GM18909 (cell line): ENCODE data around the gene TNFSF8.

ENCODE experiments used
- ATAC-seq: cut with Tn5 transposase; IDR thresholded peaks from one replicate; pipeline ENCODE4 v1.9.1; 2021; ENCODE audit warnings: mild to moderate bottlenecking; ENCODE audit not compliant: unreplicated experiment, poor library complexity

TNFSF8 gene, protein sequence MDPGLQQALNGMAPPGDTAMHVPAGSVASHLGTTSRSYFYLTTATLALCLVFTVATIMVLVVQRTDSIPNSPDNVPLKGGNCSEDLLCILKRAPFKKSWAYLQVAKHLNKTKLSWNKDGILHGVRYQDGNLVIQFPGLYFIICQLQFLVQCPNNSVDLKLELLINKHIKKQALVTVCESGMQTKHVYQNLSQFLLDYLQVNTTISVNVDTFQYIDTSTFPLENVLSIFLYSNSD

DNA sequence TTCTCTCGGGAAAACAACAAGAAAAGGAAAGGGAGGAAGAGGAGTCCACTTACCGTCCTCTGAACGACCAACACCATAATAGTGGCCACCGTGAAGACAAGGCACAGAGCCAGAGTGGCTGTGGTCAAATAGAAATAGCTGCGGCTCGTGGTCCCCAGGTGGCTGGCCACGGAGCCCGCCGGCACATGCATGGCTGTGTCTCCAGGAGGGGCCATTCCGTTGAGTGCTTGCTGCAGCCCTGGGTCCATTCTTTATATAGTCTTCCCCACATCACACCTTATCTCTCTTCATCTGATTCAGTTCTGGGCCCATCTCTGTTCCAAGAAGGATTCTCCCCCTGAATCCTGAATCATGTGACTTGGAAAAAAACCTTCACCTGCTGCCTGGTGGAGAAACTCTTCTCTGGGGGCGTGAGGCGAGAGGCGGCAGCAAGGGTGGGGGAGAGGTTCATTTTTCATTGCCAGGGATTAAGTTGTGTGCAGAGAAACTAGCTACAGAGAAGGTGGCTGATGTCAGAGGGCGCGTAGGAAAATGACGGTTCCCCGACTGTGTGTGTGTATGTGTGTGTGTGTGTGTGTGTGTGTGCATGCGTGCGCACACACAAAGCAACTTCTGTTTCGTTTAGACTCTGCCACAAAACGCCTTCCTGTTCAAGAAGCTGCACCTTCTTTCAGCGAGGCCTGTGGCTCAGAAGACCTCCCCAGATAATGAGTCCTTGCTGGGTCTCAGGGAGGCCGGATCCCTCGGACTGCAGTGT, at the start of gene TNFSF8:
TNFSF8 (minus strand) TSS at position 536 of the 757 bp plus-strand sequence; CDS start at position 248, 288 bp downstream.
- ATAC-seq, result no peak

DNA sequence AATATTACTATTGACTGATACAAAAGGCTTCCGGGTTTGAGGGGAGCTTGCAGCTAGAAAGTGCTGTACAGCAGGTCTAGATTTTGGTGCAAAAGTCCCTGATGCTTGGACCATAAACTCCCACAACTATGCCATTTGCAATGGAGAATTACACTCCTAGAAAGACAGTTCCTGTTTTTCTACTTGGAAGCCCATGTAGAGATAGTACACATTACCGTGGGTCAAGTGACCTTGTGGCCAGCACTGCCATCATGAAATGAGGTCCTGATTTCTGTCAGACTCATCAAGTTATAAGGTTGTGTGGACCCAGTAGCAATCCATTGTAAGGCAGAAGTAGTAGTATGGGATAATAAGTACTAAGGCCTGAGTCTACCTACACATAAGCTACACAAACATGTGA, 42.8 kb upstream of the TNFSF8 start:
- no peak for ATAC-seq

DNA sequence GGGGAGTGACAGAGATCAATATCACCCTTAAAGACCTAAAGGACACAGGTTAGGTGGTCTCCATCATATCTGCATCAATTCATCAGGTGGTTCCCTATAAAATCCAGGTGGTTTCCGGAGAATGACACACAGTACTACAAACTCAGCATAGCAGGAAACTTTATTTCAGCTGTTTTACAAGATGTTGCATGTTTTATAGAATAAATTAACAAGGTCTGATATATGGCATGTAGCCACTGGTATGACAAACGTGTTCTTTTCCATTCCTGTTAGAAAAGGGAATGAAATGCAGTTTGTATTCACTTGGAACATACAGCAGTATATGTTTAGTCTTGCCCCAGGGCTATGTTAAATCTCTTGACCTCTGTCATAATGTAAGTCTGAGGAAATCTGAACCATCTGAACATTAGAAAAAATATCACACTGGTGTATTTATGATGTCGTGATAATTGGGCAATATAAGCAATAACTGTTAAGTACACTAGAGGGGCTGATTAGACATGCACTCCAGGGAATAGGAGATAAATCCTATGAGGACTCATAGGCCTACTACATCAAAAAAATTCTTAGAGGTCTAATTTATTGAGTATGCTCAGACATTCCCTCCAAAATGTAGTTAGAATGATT, 42.2 kb upstream of the TNFSF8 start:
- ATAC-seq, result no peak

DNA sequence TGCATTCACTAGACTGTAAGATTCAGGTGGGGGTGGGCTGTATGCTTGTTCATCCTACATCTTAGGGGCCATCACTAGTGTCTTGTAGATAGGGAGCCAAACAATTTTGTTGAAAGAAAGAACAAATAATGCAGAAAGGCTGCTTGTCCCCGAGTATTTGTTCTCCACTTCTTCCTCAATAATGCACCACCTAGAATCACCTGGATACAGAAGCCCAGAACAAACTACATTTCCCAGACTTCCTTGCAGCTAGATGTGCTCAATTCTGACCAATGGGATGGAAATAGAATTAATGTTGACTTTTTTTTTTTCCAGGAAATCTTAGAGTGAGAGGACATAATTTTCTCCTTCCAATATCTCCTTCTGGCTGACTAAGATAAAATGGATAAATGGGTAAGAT, 38.9 kb upstream of the TNFSF8 start:
- ATAC-seq, result no peak

DNA sequence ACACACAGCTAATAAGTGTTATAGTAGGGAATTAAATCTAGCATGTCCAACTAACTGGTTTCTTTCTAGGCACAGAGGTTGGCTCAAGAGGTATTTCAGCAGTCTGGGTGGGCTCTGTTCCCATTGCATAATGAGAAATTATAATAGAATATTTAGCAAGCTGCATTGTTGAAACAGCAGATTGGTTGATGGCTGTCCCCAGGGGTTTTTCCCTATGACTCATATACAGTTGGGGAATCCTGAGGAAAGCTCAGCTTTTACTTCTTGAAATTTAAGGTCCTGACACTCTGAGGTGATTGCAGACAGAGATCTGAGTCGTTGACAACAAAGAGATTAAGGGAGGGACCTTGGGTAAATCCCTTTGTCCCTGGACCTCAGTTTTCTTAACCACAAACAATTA, 38.3 kb upstream of the TNFSF8 start:
- no peak for ATAC-seq

DNA sequence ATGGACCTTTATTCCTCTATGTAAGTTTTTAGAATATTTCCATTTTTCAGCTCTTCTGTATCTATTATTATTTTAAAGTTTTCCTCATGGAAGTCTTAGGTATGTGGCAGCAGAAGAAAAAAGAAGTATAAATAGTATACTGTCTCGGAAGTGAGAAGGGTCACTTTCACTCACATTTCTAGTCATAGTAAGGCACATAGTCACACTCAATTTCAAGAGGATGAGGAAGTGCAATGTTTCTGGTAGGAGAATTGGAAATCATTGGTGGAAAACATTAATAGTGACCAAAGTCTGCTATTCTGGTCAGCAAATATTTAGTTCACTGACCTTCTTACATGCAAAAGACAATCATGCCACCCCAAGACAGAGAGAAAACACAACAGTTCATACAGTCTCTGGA, 35.2 kb upstream of the TNFSF8 start:
- ATAC-seq, result no peak

DNA sequence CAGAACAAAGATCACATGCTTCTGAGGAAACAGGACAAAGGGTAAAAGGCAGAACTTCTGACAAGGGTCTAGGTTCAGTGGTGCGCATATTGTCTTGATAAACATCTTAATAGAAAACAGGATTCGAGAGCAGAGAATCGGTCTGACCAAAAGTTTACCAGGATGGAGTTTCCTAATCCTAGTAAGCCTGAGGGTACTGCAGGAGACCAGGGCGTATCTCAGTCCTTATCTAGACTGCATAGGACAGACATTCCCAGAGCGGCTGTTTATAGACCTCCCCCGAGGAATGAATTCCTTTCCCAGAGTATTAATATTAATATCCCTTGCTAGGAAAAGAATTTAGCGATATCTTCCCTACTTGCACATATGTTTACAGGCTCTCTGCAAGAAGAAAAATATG, 32.4 kb upstream of the TNFSF8 start:
- no peak for ATAC-seq

DNA sequence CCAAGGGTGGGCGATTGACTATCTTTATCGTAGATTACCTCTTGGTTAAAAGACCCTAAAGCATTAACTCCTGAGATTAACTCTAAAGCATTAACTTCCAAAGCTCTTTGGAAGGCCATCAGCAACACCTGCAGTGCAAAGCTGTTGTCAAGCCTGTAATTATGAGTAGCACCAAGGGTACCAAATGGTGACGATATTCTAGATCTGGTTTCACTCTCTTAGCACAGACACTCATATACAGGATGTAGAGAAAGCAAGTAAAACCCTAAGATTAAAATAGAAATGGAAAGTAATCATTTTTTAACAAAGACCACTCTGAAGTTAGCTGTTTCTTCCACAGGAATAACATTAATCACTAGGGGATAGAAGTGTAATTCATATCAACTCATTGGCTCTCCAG, 29.9 kb upstream of the TNFSF8 start:
- no peak for ATAC-seq

DNA sequence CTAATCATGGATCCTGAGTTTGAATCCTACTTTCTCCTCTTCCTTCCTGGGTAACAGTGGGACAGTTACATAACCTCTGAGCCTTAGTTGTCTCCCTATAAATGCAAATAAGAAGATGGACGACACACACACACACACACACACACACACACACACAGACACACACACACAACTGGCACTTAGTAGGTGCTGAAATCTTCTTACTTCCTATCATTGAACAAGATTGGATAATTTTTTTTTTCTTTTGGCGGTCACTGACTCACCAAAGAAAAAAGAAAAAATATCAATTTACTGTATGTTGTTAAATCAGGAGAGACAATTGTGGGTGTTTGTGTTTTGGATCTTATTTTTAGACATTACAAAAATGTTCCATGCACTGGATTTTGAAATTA, 28.4 kb upstream of the TNFSF8 start:
- ATAC-seq, result no peak

DNA sequence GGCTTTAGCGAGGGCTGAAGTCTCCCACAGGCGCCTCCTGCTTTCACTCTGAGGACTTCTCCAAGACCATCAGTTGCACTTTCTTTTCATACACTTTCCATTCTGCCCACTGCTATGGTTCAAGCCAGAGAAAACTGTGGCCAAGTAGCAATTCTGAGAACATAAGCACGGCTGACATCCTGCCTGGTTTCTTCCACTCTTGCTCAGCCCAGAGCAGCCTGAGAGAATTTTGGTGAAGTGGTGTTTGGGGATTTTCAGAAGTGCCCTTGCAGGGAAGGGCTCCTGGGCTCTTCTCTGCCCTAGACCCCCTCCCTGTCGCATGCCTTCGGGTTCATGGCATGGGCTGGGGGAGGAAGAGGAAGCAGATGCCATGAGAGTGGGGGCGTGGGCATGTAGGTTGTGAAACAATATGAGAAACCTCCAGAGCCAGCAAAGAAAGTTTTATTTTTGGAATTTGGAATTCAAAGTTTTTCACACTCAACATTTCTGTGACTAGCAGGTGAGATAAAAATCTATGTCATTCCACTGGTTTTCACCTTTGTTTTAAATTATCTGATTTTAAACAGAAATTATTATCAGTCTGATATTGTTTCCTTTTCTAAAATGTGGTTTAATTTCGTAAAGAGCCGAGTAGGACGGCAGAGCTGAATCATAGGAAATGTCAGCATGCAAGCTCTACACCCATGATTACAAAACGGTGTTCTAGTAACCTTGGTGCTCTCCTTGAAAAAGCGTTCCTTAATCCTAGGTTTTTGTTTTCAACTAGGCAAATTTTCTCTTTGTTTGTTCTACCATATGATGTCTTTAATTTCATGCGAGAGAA, 27.8 kb upstream of the TNFSF8 start:
- ATAC-seq, result no peak

DNA sequence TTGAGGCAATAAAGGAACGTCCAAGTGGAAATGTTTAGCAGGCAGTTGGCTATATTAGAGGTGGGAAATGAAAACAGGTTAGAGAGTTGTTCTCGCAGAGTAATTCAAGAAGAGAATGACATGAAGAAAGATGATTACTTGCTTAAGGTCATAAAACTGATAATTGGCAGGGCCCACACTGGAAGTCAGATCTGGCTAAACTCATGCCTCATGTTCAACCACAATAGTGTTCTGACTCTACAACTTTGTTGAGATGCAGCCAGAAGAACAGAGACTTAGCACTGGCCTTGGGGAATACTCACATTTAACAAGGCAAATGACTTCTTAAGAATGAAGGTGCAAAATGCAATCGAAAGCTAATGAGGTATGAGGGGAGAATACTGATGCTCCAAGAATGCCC, 27.2 kb upstream of the TNFSF8 start:
- no peak for ATAC-seq

DNA sequence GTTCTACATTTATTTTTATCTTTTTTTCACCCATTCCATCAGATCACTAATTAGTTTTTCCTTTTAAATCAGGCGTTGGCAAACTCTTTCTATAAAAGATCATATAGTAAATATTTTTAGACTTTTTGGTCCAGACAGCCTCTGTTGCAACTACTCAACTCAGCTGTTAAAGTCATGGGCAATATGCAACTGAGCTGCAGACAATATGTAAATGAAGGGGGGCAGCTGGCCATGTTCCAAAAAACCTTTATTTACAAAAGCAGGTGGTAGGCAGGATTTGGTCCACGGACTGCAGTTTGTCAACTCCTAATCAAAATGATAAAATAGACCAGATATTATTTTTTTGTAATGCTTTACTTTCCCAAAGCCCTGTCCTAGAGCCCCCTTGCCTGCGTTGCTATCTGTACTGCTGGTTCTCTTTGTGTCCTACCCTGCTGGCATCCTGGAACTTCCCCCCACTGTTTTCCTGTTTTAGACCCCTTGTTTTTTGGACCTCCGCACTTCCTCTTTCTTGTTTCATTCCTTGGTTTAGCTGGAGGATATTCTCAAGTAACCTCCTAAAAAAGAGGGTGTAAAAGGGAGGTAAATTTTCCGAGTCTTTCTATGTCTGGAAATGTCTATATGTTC, 24.7 kb upstream of the TNFSF8 start:
- no peak for ATAC-seq

DNA sequence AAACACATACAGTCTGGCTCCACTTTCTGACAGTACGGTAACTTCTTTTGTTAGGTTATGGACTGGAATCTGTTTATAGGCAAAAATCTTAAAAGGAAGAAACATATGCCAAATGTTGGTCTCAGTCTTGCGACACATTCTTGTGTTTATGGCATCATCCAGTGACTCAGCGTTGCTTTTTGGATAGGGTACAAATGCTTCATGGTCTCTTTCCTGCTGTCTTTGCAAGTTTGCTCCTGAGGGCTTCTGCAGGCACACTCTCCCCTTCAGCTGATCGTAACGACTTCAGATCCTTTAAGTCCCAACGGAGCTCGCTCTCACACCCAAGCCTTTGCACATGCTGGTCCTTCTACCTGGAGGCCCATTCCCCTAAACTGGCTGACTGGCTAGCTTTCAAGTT, 23.6 kb upstream of the TNFSF8 start:
- no peak for ATAC-seq

DNA sequence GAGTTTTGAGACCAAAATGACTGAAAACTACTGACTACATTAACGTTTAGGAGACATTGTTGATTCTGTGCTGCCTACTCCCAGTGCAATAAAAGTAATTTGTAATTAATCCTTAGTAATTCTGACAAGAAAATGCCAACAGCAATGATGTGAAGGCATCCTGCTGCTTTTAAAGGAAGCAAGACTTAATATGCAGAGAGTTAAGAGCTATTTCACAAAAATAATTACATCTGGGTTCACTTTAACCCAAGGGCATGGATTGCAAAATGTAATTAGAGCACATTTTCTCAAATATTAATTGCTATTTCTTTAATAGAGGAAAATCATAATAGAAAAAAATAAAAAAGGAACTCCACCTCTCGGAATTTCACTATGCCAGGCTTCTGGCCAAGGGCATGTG, 22.7 kb upstream of the TNFSF8 start:
- no peak for ATAC-seq

DNA sequence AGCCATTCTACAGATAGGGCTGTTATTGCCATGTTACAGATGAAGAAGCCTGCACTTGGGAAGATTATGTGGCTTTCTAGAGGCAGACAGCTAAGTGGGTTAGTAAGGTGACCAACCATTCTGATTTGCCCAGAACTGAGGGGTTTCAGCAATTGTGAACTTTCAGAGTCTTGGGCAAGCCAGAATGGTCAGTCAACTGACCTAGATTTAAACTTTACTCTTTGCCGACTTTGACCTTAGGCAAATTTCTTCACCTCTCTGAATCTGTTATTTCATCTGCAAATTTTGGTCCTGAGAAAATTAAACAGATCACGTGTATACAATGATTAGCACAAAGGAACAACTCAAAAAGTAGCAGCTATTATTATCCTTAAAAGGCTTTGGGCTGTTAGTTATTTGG, 20.4 kb upstream of the TNFSF8 start:
- no peak for ATAC-seq

DNA sequence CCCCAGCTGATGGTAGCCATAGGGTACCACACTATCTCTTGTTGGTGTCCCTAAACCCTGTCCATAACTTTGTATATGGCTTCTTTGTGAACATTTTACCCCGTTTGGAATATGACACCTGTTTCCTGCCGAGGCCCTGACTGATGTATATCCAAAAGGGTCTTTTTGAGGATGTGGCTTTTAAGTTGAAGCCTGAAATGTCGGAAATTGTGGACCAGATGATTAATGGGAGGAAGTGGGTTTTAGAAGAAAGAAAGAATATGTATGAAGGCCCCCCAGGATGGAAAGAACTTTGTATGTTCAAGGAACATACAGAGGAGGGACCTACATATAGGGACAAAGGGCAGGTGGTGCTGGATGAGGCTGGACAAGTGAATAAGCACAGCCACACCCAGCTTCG, 16.7 kb upstream of the TNFSF8 start:
- ATAC-seq, result no peak

DNA sequence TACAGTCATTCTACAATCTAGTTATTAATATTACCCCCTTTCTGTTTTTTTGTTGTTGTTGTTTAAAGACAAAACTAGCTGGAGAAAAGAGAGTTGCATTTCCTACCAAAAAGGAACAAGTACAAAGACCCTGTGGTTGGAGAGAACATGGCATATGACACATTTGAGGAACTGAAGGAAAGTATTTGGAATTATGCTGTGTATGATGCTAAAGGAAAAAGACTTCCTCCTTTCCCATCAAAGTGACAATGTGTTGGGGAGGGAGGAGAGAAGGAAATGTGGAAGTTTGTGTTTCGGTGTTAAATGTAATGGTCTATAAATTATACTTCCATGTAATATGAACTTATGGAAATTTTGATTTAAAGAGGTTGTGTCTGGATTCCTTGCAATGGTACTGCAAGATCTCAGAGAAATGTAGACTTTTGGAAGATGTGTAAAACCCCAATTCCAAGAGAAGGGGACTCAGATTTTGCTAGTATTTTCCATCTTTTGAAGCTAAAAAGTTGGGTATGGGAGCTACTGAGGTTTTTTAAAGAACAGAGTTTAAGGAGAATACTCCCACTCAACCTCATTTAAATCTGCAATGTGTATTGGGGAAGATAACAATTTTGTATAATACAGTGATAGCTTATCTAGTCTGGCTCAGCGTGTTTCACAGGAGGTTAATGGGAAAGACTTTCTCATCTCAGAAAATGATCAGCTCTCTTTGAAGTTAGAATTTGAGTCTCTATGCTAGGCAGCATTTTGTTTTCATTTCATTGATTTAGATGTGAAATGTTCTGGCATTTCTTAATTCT, 15.4 kb upstream of the TNFSF8 start:
- ATAC-seq, result no peak

DNA sequence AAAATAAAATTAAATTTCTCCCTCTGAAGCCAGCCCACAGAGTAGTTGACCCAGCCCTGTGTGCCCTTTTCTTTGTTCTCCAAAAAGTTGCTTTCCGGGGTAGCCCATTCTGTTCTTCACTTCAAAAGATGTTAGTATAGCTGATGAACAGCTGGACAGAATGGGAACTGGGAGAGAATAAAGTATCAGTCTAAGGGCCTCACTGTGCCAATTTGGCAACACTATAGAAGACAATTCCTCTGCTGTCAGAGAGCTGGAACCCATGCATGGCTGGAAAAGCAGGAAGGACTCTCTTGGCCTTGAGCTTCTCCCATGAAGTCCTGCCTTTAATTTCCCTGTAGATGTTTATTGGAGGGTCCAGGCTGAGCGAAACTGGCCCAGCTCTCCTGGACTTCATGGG, 11.0 kb upstream of the TNFSF8 start:
- ATAC-seq, result no peak

DNA sequence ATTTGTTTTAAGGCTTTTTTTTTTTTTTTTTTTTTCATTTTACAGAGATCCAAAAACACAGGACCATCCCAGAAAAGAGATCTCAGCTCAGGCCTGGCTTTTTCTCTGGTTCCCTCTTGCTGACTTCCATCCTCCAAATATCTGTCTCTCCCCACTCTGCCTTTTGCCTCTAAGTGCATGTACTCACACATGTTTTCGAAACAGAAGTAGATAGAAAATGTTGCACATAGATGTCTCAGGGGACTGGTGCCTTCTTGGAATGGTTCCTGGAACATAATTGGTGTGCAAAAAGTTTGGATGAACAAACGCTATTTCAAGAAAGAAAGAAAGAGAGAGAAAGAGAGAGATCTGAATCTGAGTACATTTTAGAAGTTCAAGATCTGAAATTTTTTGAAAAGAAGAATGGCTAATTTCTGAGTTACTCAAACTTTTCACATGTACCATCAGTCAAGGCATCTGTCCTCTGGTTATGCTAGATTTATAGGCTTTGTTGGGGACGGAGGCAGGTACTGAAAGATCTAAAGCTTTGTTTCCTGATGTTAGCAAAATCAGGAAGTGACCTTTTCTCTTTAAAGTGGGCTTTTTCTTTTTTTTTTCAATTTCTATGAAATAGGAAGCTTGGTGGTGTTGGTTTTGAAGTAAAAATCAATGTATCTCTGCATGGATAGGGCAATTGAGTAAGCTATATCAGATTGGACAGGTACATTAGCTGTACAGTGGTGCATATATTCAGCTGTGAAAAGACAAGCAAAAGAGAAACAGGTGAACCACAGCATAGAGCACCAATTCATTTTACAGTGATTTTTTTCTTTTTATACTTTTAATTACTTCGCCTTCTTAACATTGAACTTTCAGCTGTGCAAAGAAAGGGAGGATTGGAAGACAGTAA, 8.5 kb upstream of the TNFSF8 start:
- no peak for ATAC-seq
